Lung (tissue), 12 donors: ENCODE measurements around the gene ZBTB9. TPM values are rescaled to one million over a fixed set of nuclear protein-coding genes. Genes with fewer than 3 reads are reported as not detected.

Experiments
- ATAC-seq: fragments of 200-7000 bp; cut with Tn5 transposase; one replicate; pipeline ENCODE4 v1.9.1; 2020; ENCODE audit warnings: moderate number of reproducible peaks; ENCODE audit not compliant: insufficient read depth, low FRiP score
- DNase-seq, 3 donors: peaks; one replicate each; pipeline ENCODE4 v3.0.0-alpha.2; 2013 to 2017
- H3K27ac ChIP-seq, 2 donors: one replicate each; pipeline ENCODE4 v1.5.1; 2013; ENCODE audit warnings: mild to moderate bottlenecking in 2 of 2, moderate library complexity in 2 of 2, control low read depth in 1 of 2, inconsistent platforms in 1 of 2, low read depth in 1 of 2, low read length in 1 of 2
- H3K27me3 ChIP-seq, 3 donors: one replicate each; pipeline ENCODE4 v1.5.1; 2013; ENCODE audit warnings: low read length in 2 of 3; ENCODE audit not compliant: control insufficient read depth in 3 of 3, insufficient read depth in 3 of 3
- H3K36me3 ChIP-seq, 4 donors: one replicate each; pipeline ENCODE4 v1.5.1; 2013; ENCODE audit warnings: low read length in 4 of 4, mild to moderate bottlenecking in 1 of 4, moderate library complexity in 1 of 4; ENCODE audit not compliant: control insufficient read depth in 4 of 4, insufficient read depth in 4 of 4
- H3K4me1 ChIP-seq, 5 donors: one replicate each; pipeline ENCODE4 v1.5.1; 2013; ENCODE audit warnings: low read length in 5 of 5, mild to moderate bottlenecking in 2 of 5, moderate library complexity in 1 of 5; ENCODE audit not compliant: control insufficient read depth in 5 of 5, insufficient read depth in 5 of 5
- H3K4me3 ChIP-seq: one replicate; pipeline ENCODE4 v1.5.1; 2013; ENCODE audit warnings: mild to moderate bottlenecking, control low read depth, moderate library complexity
- H3K9ac ChIP-seq, 2 donors: one replicate each; pipeline ENCODE4 v1.5.1; 2013; ENCODE audit warnings: low read length in 2 of 2, control low read depth in 1 of 2; ENCODE audit not compliant: insufficient read depth in 1 of 2
- H3K9me3 ChIP-seq, 4 donors: one replicate each; pipeline ENCODE4 v1.5.1; 2013; ENCODE audit warnings: low read length in 3 of 4, mild to moderate bottlenecking in 1 of 4, moderate library complexity in 1 of 4; ENCODE audit not compliant: control insufficient read depth in 4 of 4, insufficient read depth in 3 of 4
- CTCF ChIP-seq: IDR thresholded peaks from 2 replicates; pipeline ENCODE4 v1.5.1; 2012; ENCODE audit warnings: mild to moderate bottlenecking; ENCODE audit errors: control extremely low read depth, extremely low read depth
- WGBS, 2 donors: extraction: QIAGEN DNeasy Blood & Tissue Kit; methylation state at CpG; one replicate each; pipeline ENCODE4 v1.1.7; 2013; 5-methylcytosine and 5-hydroxymethylcytosine counted together
- polyA plus RNA-seq, 2 donors: library from polyadenylated mRNA; stranded (reverse); fragments of 200-250 nt; gene quantifications; one replicate each; pipeline ENCODE4 v1.2.1, GENCODE V29; 2013
- total RNA-seq, 2 donors: library from RNA; depleted of rRNA in 1 of 2; stranded (reverse); fragments of >200 nt in 1 of 2; gene quantifications; one replicate each; pipeline ENCODE4 v1.2.1, GENCODE V29; 2014 to 2021
- donor health status: control.
- donor health status: control.
- donor health status: Bipolar disorder and iron deficiency.
- donor health status: healthy.
- donor health status: DM: yes; HTN: yes; CAD: no.

Gene ZBTB9
- total and polyA plus RNA-seq, 4 donors: 4.0 to 7.9 (median 4.5) TPM

- Histone ChIP-seq H3K9me3 (no peaks in the 10 kb centered on the region), H3K27me3 (no peaks in the 10 kb centered on the region), H3K4me3 (no peak overlapping the region), H3K36me3 (peaks cover 4 to 25% (median 14%) of the 10 kb centered on the region in 4 donors), H3K27ac (peak overlapping the region; percentile 87 to 93), H3K4me1 (peaks cover 0 to 40% (median 15%) of the 10 kb centered on the region in 5 donors), H3K9ac (peak overlapping the region; percentile 57 to 84)
- ATAC-seq (no peak), DNase-seq (no peak)
- WGBS, 2 donors: 41 to 47% methylated on average over 8 of the region's 8 CpGs
- no peak for TF ChIP-seq CTCF
These were observed 35.6 kb upstream of the ZBTB9 start for GRCh38 chr6:33418690-33419291.

- H3K4me1 ChIP-seq: peaks cover 7 to 46% (median 20%) of the 10 kb centered on the region in 5 donors
- peak within 1 kb of the TSS in 1 of 2 donors; percentile 93 for H3K27ac ChIP-seq
- no peak for TF ChIP-seq CTCF
- peak; percentile 79 to 92 (median 81) for DNase-seq
- H3K9me3 ChIP-seq: no peaks in the 10 kb centered on the region
- no peak within 1 kb of the TSS for H3K4me3 ChIP-seq
- WGBS, 2 donors: 6 to 7% methylated on average over 18 to 21 of the region's 22 CpGs
- peak within 1 kb of the TSS in 1 of 2 donors; percentile 46 for H3K9ac ChIP-seq
- peaks cover 0 to 19% (median 11%) of the 10 kb centered on the region in 4 donors for H3K36me3 ChIP-seq
- H3K27me3 ChIP-seq: no peaks in the 10 kb centered on the region
- ATAC-seq: no peak
These were observed 34.5 kb upstream of the ZBTB9 start, which contains the start of gene SYNGAP1 for GRCh38 chr6:33419580-33420490. Gene SYNGAP1 (plus strand): TSS chr6:33420065. CDS start chr6:33420265, 200 bp downstream.

- peak overlapping the region in 1 of 2 donors; percentile 39 for H3K9ac ChIP-seq
- H3K4me3 ChIP-seq: no peak overlapping the region
- H3K36me3 ChIP-seq: peaks cover 0 to 14% (median 4%) of the 10 kb centered on the region in 4 donors
- no peak for ATAC-seq
- no peaks in the 10 kb centered on the region for H3K27me3 ChIP-seq
- peaks cover 9 to 47% (median 24%) of the 10 kb centered on the region in 5 donors for H3K4me1 ChIP-seq
- TF ChIP-seq CTCF: no peak
- DNase-seq: no peak
- WGBS, 2 donors: 66 to 79% methylated on average over 6 of the region's 6 CpGs
- H3K9me3 ChIP-seq: no peaks in the 10 kb centered on the region
- H3K27ac ChIP-seq: no peak overlapping the region
These were observed 33.7 kb upstream of the ZBTB9 start for GRCh38 chr6:33420491-33421343.
